Neural crest cell (in vitro differentiated cells): ENCODE data around the gene CLSTN1. TPM values are rescaled to one million over a fixed set of nuclear protein-coding genes. Genes with fewer than 3 reads are reported as not detected.
A peak's percentile ranks its signal among the peaks of the same experiment; 100 is the strongest.
"Not testable (repeated sequence)": the region's sequence is repeated elsewhere in the genome, so short reads cannot be mapped to it uniquely, and the experiment has no call there.

Experiments
- DNase-seq: peaks from one replicate; pipeline ENCODE4 v3.0.0; 2021; ENCODE audit warnings: low read depth, mixed read lengths, low spot score
- H3K27ac Mint-ChIP-seq: one replicate; pipeline ENCODE4 v1.8.0; 2021; ENCODE audit warnings: mild to moderate bottlenecking, mixed read lengths; ENCODE audit not compliant: unreplicated experiment
- H3K27me3 Mint-ChIP-seq: 2 replicates; pipeline ENCODE4 v1.8.0; 2021; ENCODE audit warnings: low read depth, mild to moderate bottlenecking, mixed read lengths
- H3K36me3 Mint-ChIP-seq: 2 replicates; pipeline ENCODE4 v1.8.0; 2021; ENCODE audit warnings: low read depth, mild to moderate bottlenecking, mixed read lengths
- H3K4me1 Mint-ChIP-seq: 2 replicates; pipeline ENCODE4 v1.8.0; 2021; ENCODE audit warnings: mixed read lengths
- H3K4me3 Mint-ChIP-seq: one replicate; pipeline ENCODE4 v1.8.0; 2021; ENCODE audit warnings: mild to moderate bottlenecking, mixed read lengths
- H3K9me3 Mint-ChIP-seq: 2 replicates; pipeline ENCODE4 v1.8.0; 2021; ENCODE audit warnings: mixed read lengths
- total RNA-seq: library from RNA; stranded (reverse); gene quantifications from 2 replicates; pipeline ENCODE4 v1.2.1, GENCODE V29; 2021
- TF ChIP-seq, protein P1 (sequence below): fragments of 200-600 bp; sonication (generic); conservative IDR thresholded peaks from 2 replicates; pipeline ENCODE4 v1.5.0; 2021; ENCODE audit warnings: antibody characterized with exemption, mild to moderate bottlenecking

The CLSTN1 gene
- total RNA-seq, 1 donor from 2014 or later, result 136 TPM

DNA sequence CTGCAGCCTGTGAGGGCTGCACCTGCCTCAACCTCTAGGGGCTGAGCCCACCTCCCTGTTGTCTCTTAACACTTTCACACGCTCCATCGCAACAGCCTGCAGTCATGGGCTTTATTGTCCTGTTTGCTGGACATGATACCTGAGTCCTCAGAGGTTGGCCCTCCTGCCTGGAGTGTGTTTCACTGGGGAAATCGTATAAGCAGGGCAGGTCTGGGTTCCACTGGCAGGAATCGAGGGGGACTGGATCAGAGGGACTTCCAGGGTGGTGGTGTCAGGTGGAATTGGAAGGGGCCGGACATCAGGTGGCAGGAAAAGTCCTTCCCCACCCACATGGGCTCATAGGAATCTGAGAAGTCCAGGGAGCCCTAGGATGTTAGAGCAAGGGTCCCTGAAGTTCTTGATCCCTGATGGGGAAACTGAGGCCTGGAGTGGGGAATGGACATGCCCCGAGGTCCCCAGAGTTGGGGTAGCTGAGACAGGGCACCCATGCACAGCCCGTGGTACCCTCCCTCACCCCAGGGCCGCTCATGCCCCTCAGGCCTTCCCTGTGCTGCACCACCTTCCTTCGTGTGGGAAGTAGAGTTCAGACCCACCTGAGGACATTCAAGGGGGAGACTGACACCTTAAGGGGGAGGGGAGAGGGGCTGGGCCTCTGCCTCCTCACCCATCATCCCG, 105.6 kb downstream of the CLSTN1 start:
- H3K4me3 Mint-ChIP-seq, result no peak overlapping the region
- H3K27ac Mint-ChIP-seq, result peak overlapping the region; percentile 84
- H3K9me3 Mint-ChIP-seq, result no peaks in the 10 kb centered on the region
- DNase-seq, result no peak
- TF ChIP-seq, protein P1, sequence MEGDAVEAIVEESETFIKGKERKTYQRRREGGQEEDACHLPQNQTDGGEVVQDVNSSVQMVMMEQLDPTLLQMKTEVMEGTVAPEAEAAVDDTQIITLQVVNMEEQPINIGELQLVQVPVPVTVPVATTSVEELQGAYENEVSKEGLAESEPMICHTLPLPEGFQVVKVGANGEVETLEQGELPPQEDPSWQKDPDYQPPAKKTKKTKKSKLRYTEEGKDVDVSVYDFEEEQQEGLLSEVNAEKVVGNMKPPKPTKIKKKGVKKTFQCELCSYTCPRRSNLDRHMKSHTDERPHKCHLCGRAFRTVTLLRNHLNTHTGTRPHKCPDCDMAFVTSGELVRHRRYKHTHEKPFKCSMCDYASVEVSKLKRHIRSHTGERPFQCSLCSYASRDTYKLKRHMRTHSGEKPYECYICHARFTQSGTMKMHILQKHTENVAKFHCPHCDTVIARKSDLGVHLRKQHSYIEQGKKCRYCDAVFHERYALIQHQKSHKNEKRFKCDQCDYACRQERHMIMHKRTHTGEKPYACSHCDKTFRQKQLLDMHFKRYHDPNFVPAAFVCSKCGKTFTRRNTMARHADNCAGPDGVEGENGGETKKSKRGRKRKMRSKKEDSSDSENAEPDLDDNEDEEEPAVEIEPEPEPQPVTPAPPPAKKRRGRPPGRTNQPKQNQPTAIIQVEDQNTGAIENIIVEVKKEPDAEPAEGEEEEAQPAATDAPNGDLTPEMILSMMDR, result no peak
- no peaks in the 10 kb centered on the region for H3K36me3 Mint-ChIP-seq
- peaks cover 9% of the 10 kb centered on the region for H3K4me1 Mint-ChIP-seq
- H3K27me3 Mint-ChIP-seq, result no peaks in the 10 kb centered on the region

DNA sequence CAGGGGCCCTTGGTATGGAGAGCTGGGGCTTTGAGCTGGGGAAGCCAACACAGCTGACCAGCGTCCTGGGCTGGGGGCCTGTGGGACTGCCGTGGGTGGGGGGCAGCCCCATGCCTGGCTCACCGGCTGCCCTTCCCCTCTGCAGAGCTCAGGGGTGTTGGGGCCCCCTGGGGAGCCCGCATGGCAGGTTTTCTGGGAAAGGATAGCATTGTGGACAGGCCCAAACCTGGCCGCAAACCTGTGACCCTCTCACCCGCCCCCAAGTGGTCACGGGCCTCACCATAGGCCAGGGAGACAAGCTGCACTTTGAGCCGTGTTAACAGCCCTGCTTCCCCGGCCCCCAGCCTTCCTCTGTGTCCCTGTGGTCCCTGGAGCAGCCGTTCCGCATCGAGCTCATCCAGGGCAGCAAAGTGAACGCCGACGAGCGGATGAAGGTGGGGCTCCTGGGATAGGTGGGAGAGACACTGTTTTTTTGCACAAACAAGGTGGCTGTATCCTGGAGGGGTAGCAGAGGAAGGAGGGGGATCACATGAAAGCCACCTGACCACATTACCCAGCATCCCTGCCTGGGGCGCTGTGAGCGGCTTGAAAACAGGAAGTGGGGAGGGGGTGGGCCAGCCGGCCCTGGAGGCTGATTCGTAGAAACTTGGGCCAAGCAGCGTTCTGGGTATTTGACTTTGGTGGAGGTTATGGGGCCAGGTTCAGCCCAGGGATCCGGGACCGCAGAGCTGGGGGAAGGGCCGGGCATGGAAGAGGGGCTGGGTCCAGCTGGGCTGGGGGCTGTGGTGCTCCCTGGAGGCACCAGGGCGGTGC, 106.4 kb downstream of the CLSTN1 start:
- no peaks in the 10 kb centered on the region for H3K36me3 Mint-ChIP-seq
- no peaks in the 10 kb centered on the region for H3K27me3 Mint-ChIP-seq
- no peak for DNase-seq
- peak overlapping the region; percentile 54 for H3K4me3 Mint-ChIP-seq
- H3K9me3 Mint-ChIP-seq, result no peaks in the 10 kb centered on the region
- TF ChIP-seq, protein P1, result no peak
- H3K4me1 Mint-ChIP-seq, result peaks cover 9% of the 10 kb centered on the region
- peak overlapping the region; percentile 84 for H3K27ac Mint-ChIP-seq

DNA sequence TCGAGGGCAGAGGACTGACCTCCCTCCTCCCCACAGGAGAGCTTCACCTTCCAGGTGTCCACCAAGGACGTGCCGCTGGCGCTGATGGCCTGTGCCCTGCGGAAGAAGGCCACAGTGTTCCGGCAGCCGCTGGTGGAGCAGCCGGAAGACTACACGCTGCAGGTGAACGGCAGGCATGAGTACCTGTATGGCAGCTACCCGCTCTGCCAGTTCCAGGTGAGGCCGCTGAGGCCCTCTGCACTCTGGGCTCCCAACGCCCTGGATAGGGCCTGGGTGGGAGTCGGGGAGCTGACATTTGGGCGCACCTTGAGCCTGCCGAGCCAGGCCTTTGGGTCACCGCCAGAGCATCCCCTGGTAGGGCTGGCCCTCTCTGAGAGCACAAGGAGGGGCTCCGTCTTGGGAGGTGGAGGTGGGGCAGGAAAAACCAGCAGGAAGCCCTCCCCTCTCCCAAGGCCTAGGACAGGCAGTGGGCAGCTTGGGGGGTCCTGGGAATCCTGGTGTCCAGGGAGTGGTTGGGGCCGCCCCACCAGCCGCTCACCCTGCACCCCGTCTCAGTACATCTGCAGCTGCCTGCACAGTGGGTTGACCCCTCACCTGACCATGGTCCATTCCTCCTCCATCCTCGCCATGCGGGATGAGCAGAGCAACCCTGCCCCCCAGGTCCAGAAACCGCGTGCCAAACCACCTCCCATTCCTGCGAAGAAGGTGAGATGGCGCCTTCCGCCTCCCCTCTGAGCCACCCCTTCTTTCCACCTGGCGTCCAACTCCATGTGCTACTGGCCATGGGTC, 107.2 kb downstream of the CLSTN1 start:
- Mint-ChIP-seq H3K4me3 (no peak overlapping the region), H3K9me3 (no peaks in the 10 kb centered on the region), H3K4me1 (peaks cover 9% of the 10 kb centered on the region), H3K27ac (no peak overlapping the region), H3K36me3 (no peaks in the 10 kb centered on the region), H3K27me3 (no peaks in the 10 kb centered on the region)
- no peak for DNase-seq
- TF ChIP-seq, protein P1, result no peak

DNA sequence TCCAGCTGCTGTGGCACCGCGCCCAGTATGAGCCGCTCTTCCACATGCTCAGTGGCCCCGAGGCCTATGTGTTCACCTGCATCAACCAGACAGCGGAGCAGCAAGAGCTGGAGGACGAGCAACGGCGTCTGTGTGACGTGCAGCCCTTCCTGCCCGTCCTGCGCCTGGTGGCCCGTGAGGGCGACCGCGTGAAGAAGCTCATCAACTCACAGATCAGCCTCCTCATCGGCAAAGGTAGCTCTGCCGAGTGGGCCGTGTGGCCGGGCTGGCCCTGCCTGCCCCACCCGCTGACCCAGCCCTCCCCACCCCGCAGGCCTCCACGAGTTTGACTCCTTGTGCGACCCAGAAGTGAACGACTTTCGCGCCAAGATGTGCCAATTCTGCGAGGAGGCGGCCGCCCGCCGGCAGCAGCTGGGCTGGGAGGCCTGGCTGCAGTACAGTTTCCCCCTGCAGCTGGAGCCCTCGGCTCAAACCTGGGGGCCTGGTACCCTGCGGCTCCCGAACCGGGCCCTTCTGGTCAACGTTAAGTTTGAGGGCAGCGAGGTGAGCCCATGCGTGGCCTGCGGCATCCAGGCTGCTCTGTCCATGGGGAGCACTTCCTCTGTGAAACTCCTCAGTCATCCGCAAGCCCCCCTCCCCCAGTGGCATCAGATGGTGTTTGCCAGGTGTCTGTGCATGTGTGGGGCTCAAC, 108.1 kb downstream of the CLSTN1 start:
- no peaks in the 10 kb centered on the region for H3K9me3 Mint-ChIP-seq
- no peak for DNase-seq
- H3K36me3 Mint-ChIP-seq, result no peaks in the 10 kb centered on the region
- H3K27ac Mint-ChIP-seq, result no peak overlapping the region
- H3K4me3 Mint-ChIP-seq, result no peak overlapping the region
- TF ChIP-seq, protein P1, result no peak
- no peaks in the 10 kb centered on the region for H3K27me3 Mint-ChIP-seq
- peaks cover 9% of the 10 kb centered on the region for H3K4me1 Mint-ChIP-seq

DNA sequence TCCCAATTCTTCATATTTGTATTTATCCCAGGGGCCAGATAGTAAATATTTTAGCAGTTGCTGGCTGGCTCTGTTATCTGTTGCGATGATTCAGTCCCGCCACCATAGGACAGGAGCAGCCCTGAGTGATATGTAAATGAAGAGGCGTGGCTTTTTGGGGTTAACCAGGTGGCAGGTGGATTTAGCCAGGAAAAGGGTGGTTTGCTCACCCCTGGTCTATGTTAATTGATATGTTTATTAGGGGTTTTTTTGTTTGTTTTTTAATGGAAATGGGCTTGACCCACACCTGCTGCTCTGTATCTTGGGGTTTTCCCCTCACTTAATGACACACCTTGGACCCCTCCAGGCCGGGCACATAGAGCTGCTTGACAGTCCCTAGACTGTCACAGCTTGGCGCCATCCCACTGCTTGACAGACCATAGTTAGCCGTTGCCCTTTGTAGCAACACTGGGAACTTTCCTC, 109.5 kb downstream of the CLSTN1 start:
- H3K27me3 Mint-ChIP-seq, result no peaks in the 10 kb centered on the region
- H3K4me3 Mint-ChIP-seq, result no peak overlapping the region
- H3K36me3 Mint-ChIP-seq, result no peaks in the 10 kb centered on the region
- no peaks in the 10 kb centered on the region for H3K9me3 Mint-ChIP-seq
- TF ChIP-seq, protein P1, result no peak
- no peak overlapping the region for H3K27ac Mint-ChIP-seq
- peaks cover 9% of the 10 kb centered on the region for H3K4me1 Mint-ChIP-seq
- no peak for DNase-seq

DNA sequence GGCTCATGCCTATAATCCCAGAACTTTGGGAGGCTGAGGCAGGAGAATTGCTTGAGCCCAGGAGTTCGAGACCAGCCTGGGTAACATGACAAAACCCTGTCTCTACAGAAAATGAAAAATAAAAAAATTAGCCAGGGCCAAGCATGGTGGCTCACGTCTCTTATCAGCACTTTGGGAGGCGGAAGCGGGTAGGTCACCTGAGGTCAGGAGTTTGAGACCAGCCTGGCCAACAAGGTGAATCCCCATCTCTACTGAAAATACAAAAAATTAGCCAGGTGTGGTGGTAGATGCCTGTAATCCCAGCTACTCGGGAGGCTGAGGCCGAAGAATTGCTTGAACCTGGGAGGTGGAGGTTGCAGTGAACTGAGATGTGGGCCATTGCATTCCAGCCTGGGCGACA, 111.0 kb downstream of the CLSTN1 start:
- not testable (repeated sequence) for H3K4me3 Mint-ChIP-seq, DNase-seq, H3K9me3 Mint-ChIP-seq, H3K4me1 Mint-ChIP-seq, H3K36me3 Mint-ChIP-seq, H3K27ac Mint-ChIP-seq, H3K27me3 Mint-ChIP-seq
